OCI-LY7 (cell line): ENCODE results near the gene CPSF6.

Experiments
- EZH2phosphoT487 ChIP-seq: fragments of 200-600 bp; sonication (generic); IDR thresholded peaks from 2 replicates; pipeline ENCODE4 v1.6.1; 2018; ENCODE audit warnings: low read depth, borderline replicate concordance, mild to moderate bottlenecking, mixed run types, antibody characterized with exemption, low read length, moderate library complexity, mixed read lengths
- TF ChIP-seq, protein P1 (sequence below): fragments of 200-600 bp; sonication (generic); conservative IDR thresholded peaks from 2 replicates; pipeline ENCODE4 v1.5.1; 2014; ENCODE audit warnings: mild to moderate bottlenecking, antibody characterized with exemption, low read length, moderate library complexity, mixed read lengths

DNA sequence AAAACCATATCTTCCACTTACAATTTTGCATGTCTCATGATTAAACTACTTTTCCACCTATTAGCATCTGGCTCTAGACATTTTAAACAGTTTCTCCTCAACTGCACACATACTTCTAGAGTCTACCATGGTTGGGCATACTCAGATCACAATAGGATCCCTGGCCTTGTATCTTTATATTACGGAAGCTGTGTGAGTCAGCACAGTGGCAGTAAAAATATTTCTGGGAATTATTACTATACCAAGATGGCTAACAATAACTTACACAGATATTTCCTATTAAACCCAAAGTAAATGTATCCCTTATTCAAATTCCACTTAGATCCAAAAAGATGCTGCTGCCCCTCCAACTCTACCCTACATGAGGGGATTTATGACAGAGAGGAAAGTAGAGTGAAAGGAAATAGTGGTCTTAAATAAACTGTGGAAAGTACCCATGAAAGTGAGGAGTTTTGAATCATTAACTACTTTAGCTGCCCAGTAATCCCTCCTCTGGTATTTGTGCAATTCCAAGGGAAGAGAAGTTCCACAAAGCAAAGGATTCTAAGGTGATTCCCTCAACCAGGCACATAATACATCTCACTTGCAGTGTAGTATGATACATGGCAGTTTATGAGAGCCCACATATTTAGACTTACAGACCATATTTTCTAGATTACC lies 14.0 kb upstream of the CPSF6 start:
- TF ChIP-seq, protein P1, sequence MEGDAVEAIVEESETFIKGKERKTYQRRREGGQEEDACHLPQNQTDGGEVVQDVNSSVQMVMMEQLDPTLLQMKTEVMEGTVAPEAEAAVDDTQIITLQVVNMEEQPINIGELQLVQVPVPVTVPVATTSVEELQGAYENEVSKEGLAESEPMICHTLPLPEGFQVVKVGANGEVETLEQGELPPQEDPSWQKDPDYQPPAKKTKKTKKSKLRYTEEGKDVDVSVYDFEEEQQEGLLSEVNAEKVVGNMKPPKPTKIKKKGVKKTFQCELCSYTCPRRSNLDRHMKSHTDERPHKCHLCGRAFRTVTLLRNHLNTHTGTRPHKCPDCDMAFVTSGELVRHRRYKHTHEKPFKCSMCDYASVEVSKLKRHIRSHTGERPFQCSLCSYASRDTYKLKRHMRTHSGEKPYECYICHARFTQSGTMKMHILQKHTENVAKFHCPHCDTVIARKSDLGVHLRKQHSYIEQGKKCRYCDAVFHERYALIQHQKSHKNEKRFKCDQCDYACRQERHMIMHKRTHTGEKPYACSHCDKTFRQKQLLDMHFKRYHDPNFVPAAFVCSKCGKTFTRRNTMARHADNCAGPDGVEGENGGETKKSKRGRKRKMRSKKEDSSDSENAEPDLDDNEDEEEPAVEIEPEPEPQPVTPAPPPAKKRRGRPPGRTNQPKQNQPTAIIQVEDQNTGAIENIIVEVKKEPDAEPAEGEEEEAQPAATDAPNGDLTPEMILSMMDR, result no peak
- TF ChIP-seq EZH2phosphoT487, result no peak
